Smooth muscle cell (in vitro differentiated cells): ENCODE measurements around the gene PRDM7. TPM values are rescaled to one million over a fixed set of nuclear protein-coding genes. Genes with fewer than 3 reads are reported as not detected.
"Not testable (repeated sequence)": the region's sequence is repeated elsewhere in the genome, so short reads cannot be mapped to it uniquely, and the experiment has no call there.

Experiments used
- DNase-seq: peaks from one replicate; lab custom pipeline; 2025; ENCODE audit not compliant: unreplicated experiment; lab: John Stamatoyannopoulos, UW
- H2AFZ ChIP-seq: fragments of 200-600 bp; sonication (generic); 2 replicates; pipeline ENCODE4 v1.6.0; 2016; ENCODE audit warnings: antibody characterized with exemption, low read depth, mild to moderate bottlenecking
- H3F3A ChIP-seq: fragments of 200-600 bp; sonication (generic); 2 replicates; pipeline ENCODE4 v1.6.0; 2017; ENCODE audit warnings: antibody characterized with exemption, low read depth
- H3K27ac ChIP-seq: fragments of 200-600 bp; sonication (generic); 2 replicates; pipeline ENCODE4 v1.5.1; 2016; ENCODE audit warnings: low read depth, mild to moderate bottlenecking
- H3K27me3 ChIP-seq: fragments of 200-600 bp; sonication (generic); 2 replicates; pipeline ENCODE4 v1.6.1; 2016; ENCODE audit warnings: low read depth, mild to moderate bottlenecking
- H3K36me3 ChIP-seq: fragments of 200-600 bp; sonication (generic); 2 replicates; pipeline ENCODE4 v1.5.1; 2016; ENCODE audit warnings: low read depth
- H3K4me1 ChIP-seq: fragments of 200-600 bp; sonication (generic); 2 replicates; pipeline ENCODE4 v1.5.1; 2016; ENCODE audit warnings: low read depth
- H3K4me2 ChIP-seq: fragments of 200-600 bp; sonication (generic); 2 replicates; pipeline ENCODE4 v1.6.0; 2016; ENCODE audit warnings: mild to moderate bottlenecking
- H3K4me3 ChIP-seq: fragments of 200-600 bp; sonication (generic); 2 replicates; pipeline ENCODE4 v1.5.1; 2016; ENCODE audit warnings: mild to moderate bottlenecking
- H3K79me2 ChIP-seq: fragments of 200-600 bp; sonication (generic); 2 replicates; pipeline ENCODE4 v1.6.0; 2016; ENCODE audit warnings: low read depth, mild to moderate bottlenecking
- H3K9ac ChIP-seq: fragments of 200-600 bp; sonication (generic); 2 replicates; pipeline ENCODE4 v1.6.0; 2016; ENCODE audit warnings: low read depth
- H3K9me3 ChIP-seq: fragments of 200-600 bp; sonication (generic); replicated peaks from 2 replicates; pipeline ENCODE4 v1.5.1; 2016; ENCODE audit warnings: low read depth
- H4K20me1 ChIP-seq: fragments of 200-600 bp; sonication (generic); 2 replicates; pipeline ENCODE4 v1.6.0; 2016; ENCODE audit warnings: low read depth
- CTCF ChIP-seq: fragments of 200-600 bp; sonication (generic); IDR thresholded peaks from 2 replicates; pipeline ENCODE4 v1.5.1; 2017; ENCODE audit warnings: borderline replicate concordance, mild to moderate bottlenecking, antibody characterized with exemption; ENCODE audit not compliant: insufficient read depth, poor library complexity, severe bottlenecking
- WGBS: methylation state at CpG from one replicate; pipeline ENCODE4 v1.1.7; 2016; ENCODE audit warnings: low lambda C conversion rate; 5-methylcytosine and 5-hydroxymethylcytosine counted together
- polyA plus RNA-seq: library from polyadenylated mRNA; unstranded; fragments of >200 nt; fragmentation: Nextera tagmentation; extraction: Ambion mirVana; gene quantifications from 2 replicates; pipeline ENCODE4 v1.2.1, GENCODE V29; 2016
- total RNA-seq: library from RNA; depleted of rRNA; stranded (reverse); fragments of >200 nt; gene quantifications from 2 replicates; pipeline ENCODE4 v1.2.3, GENCODE V29; 2014

PRDM7 gene
- total and polyA plus RNA-seq, 2 experiments from 2014 or later, result not detected

- not testable (repeated sequence) for H2AFZ ChIP-seq, H3K4me1 ChIP-seq, H3K36me3 ChIP-seq, H3K79me2 ChIP-seq, H3K9ac ChIP-seq, H3K27ac ChIP-seq, H3F3A ChIP-seq, DNase-seq, H4K20me1 ChIP-seq, H3K9me3 ChIP-seq, H3K27me3 ChIP-seq, H3K4me3 ChIP-seq, H3K4me2 ChIP-seq
- WGBS, result 84% methylated on average over 11 of the region's 11 CpGs
Measured at GRCh38 chr16:90101332-90101731, 24.2 kb upstream of the PRDM7 start.

GRCh38 chr16:90100790-90101189 is 23.7 kb upstream of the PRDM7 start:
- not testable (repeated sequence) for H3K9ac ChIP-seq, H3K4me3 ChIP-seq, H3K79me2 ChIP-seq, H3K4me2 ChIP-seq, H4K20me1 ChIP-seq, H3K27ac ChIP-seq, H3K4me1 ChIP-seq, H3K36me3 ChIP-seq, H2AFZ ChIP-seq, DNase-seq, H3K27me3 ChIP-seq, H3F3A ChIP-seq, H3K9me3 ChIP-seq
- no CpG with 5 or more reads among the region's 4 CpGs for whole genome bisulfite sequencing

- DNase-seq, H3K27ac ChIP-seq, H3K36me3 ChIP-seq, H3K4me1 ChIP-seq, H3K9me3 ChIP-seq, H3K4me2 ChIP-seq, H3K4me3 ChIP-seq, H3K79me2 ChIP-seq, H4K20me1 ChIP-seq, H3K9ac ChIP-seq, H3F3A ChIP-seq, H2AFZ ChIP-seq, H3K27me3 ChIP-seq: not testable (repeated sequence)
- 85% methylated on average over 4 of the region's 5 CpGs for WGBS
Measured at GRCh38 chr16:90100229-90100628, 23.1 kb upstream of the PRDM7 start.

- H3K9me3 ChIP-seq, result not testable (repeated sequence)
- 89% methylated on average over 3 of the region's 5 CpGs for WGBS
Measured at GRCh38 chr16:90098936-90099335, 21.8 kb upstream of the PRDM7 start.

GRCh38 chr16:90097010-90097684 is 20.0 kb upstream of the PRDM7 start:
- H3K79me2 ChIP-seq, H3K36me3 ChIP-seq, H3F3A ChIP-seq, H3K9me3 ChIP-seq, H3K9ac ChIP-seq, H3K4me3 ChIP-seq, DNase-seq, H4K20me1 ChIP-seq, H3K27ac ChIP-seq, H3K27me3 ChIP-seq, H3K4me1 ChIP-seq, H3K4me2 ChIP-seq, H2AFZ ChIP-seq: not testable (repeated sequence)
- peak; percentile 5 for TF ChIP-seq CTCF
- 37% methylated on average over 9 of the region's 9 CpGs for WGBS

More at GRCh38 chr16:90098936-90099335, 21.8 kb upstream of the PRDM7 start:
- H3F3A ChIP-seq, DNase-seq, H3K4me2 ChIP-seq, H4K20me1 ChIP-seq, H3K27me3 ChIP-seq, H3K36me3 ChIP-seq, H3K79me2 ChIP-seq, H3K9ac ChIP-seq, H3K27ac ChIP-seq, H2AFZ ChIP-seq, H3K4me1 ChIP-seq, H3K4me3 ChIP-seq: not testable (repeated sequence)

- not testable (repeated sequence) for H3K9me3 ChIP-seq, H3K27ac ChIP-seq, H3K4me2 ChIP-seq, H2AFZ ChIP-seq, DNase-seq, H3K36me3 ChIP-seq, H3K4me1 ChIP-seq, H3F3A ChIP-seq, H3K27me3 ChIP-seq, H3K79me2 ChIP-seq, H3K9ac ChIP-seq, H4K20me1 ChIP-seq, H3K4me3 ChIP-seq
- 88% methylated on average over 22 of the region's 22 CpGs for WGBS
Measured at GRCh38 chr16:90094791-90095190, 17.7 kb upstream of the PRDM7 start.

GRCh38 chr16:90094296-90094695 is 17.2 kb upstream of the PRDM7 start:
- not testable (repeated sequence) for H3K36me3 ChIP-seq, H3K4me3 ChIP-seq, H3K9me3 ChIP-seq, DNase-seq, H3K4me2 ChIP-seq, H3K9ac ChIP-seq, H3K4me1 ChIP-seq, H3K27me3 ChIP-seq, H4K20me1 ChIP-seq, H3K27ac ChIP-seq, H3F3A ChIP-seq, H2AFZ ChIP-seq, H3K79me2 ChIP-seq
- 93% methylated on average over 15 of the region's 35 CpGs for WGBS

- H3K4me1 ChIP-seq, H3K79me2 ChIP-seq, H3K27ac ChIP-seq, H3F3A ChIP-seq, DNase-seq, H2AFZ ChIP-seq, H3K27me3 ChIP-seq, H3K9ac ChIP-seq, H3K4me3 ChIP-seq, H3K4me2 ChIP-seq, H3K9me3 ChIP-seq, H3K36me3 ChIP-seq, H4K20me1 ChIP-seq: not testable (repeated sequence)
- WGBS, result 90% methylated on average over 30 of the region's 30 CpGs
Measured at GRCh38 chr16:90093799-90094198, 16.7 kb upstream of the PRDM7 start.
